ENCODE measurements around the gene SPOUT1.
A peak's percentile ranks its signal among the peaks of the same experiment; 100 is the strongest.

Gene SPOUT1

DNA sequence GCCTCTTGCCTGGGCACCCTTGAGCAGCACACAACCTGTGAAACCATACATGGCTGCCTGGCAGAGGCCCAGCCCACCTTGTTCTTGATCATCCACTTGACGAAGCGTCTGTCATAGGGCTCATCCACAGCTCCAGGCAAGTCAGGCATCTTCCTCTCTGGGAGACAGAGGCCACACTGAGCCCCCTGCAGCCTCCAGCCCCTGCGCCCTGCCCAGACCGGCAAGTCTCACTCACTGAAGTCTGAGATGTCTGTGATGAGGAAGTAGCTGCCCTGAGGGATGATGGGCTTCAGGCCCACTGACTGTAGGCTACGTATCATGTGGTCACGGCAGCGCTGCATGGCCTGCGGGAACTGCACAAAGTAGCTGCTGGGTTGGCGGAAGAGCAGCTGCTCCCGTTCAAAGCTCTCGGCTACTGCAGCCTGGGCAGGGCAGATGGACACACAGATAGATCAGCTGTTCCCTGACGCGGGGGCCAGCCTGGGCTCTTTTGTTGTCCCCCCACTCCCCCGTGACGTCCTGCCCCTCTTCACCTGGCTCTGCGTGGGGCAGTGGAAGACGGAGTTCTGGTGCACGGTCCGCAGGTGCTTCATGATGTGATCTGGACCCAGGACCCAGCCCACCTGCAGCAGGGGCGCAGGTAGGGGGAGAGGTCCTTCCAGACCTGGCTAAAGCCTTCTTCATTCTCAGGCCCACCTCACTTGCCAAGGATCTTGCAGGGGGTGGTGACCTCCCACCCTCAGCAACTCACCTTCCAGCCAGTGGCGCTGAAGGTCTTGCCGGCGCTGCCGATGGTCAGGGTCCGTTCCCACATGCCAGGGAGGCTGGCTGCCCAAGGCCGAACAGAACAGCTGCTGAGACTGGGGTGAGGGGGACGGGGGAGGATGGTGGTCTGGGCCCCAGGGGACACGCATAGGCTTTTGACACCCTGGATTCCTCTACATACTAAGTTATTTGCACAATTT is 5.9 kb upstream of the SPOUT1 start:
- DNase-seq = no peak

DNA sequence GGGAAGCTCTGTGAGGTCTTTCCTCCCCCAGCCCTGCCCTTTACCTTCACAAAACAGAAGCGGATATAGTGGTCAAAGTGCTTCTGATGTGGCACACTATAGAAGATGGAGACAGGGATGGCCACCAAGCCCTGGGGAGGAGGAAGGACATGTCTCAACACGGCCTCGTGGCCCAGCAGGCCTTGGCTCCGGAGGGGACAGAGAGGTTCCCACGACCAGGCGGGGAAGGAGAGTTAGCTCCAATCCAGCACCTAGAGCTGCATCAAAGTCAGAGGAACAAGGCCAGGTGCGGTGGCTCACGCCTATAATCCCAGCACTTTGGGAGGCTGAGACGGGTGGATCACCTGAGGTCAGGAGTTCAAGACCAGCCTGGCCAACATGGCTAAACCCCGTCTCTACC is 4.1 kb upstream of the SPOUT1 start:
- DNase-seq = no peak

DNA sequence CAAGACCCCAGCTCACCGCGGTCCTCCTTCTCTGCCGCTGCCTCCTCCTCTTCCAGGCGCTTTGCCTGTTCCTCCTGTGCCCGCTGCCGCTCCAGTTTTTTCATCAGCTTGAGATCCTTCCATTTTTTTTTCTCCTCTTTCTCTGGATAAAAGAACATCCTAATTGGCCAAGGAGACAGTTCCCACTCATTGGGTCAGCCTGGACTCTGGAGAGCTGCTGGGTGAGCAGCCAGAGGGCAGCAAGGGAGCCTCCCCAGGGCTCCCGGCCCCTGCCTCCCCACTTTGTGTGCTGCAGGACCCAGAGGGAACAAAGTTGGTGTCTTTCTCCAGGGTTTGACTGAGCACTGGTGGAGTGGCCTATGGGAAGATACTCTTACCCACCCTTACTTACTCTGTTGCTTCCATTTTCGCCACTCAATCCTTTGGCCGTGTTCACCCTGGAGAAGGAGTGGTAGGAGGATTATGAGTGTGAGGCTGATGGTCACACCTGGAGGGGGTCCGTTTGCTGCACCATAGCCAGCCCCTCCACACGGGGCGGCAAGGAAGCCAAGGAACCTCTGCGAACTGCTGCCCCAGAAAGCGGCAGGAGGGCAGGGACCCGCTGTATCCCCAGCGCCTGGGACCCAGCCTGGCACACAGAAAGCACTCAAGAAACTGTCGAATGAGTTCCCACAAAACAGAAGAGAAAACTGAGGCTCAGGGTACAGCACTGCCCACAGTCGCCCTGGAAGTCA is 708 bp downstream of the SPOUT1 start:
- peak; percentile 20 for DNase-seq

DNA sequence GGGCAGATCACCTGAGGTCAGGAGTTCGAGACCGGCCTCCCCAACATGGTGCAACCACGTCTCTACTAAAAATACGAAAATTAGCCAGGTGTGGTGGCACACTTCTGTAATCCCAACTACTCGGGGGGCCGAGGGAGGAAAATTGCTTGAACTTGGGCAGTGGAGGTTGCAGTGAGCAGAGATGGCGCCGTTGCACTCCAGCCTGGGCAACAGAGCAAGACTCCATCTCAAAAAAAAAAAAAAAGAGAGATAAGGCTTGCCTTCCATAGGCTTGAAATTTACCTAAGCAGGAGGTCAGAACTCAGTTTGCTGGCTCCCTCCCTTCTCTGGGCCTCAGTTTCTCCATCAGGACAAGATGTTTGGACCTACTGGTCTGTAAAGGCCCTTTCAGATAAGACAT is 1.3 kb downstream of the SPOUT1 start:
- DNase-seq = no peak

DNA sequence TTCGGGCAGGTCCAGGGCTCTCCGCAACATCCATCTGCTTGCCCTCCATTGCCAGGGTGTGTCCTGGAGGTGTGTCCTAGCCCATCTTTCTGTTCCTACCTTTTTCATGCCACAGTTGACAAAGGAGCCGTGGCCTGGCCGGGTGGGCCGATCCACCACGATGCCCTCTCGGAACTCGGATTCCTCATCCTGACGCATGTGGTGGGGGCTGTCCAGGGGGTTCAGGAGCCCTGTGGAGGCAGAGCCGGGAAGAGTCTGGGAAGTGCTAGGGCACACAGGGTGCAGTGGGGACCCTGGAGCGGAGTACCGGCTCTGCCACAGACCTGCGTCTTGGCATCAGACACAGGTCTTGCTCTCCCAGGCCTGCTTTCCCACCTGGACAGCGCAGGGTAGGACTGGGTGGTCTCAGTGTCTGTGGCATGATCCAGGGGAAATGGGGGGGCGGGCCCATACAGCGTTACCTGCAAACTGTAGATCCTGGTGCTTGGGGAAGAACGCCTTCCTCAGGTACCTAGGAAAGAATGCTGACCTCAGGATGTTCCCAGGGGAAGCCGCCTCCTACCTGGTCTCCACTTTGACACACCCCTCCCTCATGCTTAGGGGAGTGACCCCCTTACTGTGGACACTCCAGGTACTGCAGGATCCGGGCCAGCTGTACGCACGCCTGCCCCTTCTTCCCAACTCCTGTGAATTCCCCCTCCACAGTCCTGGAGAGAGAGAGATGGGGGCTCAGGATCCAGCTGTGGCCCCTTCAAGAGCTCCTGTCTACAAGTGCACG is 3.5 kb downstream of the SPOUT1 start:
- DNase-seq = no peak

DNA sequence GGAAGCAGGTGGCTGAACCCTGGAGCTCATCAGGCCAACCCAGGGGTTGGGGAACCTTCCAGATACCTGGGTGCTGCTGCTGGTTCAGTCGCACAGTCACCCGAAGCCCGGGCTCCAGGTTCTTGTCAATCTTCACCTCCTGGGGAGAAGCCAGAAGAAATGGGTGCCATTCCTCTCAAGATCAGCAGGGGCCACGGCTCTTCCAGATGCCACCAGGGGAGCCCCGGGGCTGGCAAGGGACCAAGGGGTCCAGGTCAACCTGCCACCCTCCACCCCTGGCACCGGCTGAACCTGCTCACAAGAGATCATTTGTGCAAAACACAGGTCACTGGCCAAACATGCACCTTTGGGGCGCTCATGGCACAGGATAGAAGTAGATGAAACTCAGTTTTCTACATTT is 4.7 kb downstream of the SPOUT1 start:
- no peak for DNase-seq

DNA sequence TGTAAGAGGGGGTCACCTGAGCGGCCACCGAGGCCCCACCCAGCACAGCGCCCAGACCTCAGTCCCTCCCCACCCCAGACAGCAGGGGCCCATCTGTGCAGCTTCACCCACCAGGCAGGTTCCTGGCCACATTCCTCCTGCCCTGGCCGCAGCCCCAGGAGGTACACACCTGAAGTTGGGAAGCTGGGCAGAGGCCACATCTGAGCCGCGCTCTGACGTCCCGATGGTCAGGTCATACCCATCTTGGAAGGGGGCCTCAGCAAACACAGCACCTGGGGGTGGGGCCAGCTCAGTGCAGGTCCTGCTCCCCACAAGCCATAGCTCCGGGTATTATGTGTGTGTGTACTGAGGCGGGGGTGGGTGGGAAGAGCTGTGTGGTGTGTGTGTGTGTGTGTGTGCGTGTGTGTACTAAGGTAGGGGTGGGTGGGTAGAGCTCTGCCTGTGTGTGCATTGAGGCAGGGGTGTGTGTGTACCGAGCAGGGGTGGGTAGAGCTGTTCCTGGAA is 5.6 kb downstream of the SPOUT1 start:
- no peak for DNase-seq

DNA sequence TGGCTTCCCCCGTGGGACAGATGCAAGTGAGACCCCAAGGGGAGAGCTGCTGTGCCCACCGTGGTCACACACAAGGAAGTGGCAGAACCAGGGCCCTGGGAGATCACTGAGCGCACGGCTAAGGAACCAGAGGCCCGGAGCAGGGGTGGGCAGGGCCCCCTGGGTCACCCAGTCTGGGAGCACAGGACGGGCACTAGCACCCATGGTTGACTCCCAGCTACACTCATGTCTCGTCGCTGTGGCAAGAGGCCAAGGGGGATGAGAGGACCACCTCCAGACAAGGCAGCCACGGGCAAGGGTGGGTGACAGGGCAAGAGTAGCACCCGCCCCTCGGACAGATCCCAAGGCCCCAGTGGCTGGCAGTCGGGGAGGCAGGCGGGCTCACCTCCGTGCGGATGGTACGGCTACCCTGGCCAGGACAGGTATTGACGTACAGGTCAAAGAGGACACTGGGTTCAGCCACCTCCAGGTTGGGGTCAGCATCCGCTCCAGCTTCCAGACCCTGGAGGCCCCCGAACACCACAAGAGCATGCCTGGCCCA is 6.2 kb downstream of the SPOUT1 start:
- no peak for DNase-seq

DNA sequence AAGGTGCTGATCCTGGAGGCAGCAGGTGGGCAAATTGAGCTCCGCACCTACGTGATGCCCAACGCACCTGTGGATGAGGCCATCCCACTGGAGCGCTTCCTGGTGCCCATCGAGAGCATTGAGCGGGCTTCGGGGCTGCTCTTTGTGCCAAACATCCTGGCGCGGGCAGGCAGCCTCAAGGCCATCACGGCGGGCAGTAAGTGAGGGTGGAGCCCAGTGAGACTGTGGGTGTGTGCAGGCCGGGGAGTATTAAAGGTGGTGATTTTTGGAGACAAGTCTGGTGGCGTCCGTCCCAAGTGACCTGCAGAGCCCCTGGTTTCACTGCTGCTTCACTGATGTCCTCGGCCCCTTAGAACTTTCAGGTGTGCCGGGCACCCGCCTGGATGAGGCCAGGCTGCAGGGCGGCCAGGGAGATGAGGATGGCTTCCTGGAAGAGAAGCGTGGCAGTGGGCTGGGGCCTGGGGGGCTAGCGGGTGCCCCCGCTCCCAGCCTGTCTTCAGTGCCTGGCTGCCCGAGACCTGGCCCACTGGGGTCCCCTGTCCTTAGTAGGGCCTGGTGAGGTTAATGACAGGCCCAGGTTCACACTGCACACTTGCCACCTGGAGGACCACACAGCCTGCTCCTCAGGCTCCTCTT is 7.1 kb downstream of the SPOUT1 start:
- DNase-seq = no peak

DNA sequence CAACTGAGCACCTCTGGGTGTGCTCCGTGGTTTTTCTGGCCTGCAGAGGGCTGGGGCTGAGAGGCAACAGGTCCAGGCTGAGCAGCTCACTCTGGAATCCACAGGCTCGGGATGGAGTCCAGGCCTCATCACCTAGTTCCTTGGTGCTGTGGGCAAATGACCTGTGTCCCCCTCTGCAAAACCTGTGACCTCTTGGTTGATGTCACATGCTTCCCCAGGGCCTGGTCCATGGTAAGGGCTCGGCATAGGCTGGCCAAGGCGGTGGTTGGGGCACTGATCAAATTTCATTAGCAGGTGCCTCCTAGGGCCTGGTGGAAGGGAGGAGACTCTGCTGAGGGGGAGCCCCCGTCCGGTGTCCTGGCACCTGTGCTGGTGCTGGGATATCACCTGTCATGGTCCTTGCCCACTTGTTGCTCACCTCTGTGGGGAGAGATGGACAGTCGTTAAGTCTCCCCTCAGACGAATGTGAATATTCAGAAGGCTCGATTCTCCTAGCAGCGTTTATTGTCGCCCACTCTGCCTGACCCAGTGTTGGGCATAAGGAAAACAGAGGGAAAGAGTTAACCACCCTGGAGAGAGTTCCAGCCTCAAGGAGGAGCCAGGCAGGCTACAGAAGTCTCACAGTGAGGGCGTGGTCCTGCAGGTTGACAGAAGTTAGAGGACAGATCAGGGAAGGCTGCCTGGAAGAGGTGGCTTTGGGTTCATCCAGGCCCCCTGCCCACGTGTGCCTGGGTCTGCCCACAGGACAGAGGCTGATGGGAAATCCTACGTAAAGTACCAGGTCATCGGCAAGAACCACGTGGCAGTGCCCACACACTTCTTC is 7.8 kb downstream of the SPOUT1 start:
- DNase-seq = no peak

DNA sequence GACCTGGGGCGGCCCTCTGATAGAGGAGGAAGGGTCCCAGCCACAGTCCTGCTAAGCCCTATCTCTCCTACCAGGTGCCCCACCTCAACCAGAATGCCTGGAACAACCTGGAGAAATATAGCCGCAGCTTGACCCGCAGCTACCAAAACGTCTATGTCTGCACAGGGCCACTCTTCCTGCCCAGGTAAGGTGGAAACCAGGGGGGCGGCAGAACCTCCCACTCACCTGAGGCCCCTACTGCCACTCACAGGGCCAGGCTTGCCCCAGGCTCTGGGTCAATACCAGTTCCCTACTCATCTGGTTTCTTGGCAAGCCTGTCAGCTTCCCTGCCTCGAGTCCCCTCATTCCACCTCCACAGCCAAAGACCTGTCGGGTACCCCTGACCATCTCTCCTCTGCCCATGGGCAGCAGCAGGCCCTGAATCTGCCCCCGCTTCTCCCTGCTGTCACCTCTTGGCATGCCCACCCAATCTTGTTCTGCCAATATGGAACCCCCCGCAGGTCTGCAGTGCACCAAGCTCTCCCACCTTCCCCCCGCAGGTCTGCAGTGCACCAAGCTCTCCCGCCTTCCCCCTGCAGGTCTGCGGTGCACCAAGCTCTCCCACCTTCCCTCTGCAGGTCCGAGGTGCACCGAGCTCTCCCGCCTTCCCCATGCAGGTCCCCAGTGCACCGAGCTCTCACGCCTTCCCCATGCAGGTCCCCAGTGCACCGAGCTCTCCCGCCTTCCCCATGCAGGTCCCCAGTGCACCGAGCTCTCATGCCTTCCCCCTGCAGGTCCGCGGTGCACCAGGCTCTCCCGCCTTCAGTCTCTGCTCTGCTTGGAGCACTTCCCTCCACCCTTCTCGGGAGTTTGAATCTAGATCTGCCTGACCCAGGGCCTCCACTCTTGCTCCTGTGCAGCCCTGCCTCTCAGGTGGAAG is 8.7 kb downstream of the SPOUT1 start:
- DNase-seq = no peak

DNA sequence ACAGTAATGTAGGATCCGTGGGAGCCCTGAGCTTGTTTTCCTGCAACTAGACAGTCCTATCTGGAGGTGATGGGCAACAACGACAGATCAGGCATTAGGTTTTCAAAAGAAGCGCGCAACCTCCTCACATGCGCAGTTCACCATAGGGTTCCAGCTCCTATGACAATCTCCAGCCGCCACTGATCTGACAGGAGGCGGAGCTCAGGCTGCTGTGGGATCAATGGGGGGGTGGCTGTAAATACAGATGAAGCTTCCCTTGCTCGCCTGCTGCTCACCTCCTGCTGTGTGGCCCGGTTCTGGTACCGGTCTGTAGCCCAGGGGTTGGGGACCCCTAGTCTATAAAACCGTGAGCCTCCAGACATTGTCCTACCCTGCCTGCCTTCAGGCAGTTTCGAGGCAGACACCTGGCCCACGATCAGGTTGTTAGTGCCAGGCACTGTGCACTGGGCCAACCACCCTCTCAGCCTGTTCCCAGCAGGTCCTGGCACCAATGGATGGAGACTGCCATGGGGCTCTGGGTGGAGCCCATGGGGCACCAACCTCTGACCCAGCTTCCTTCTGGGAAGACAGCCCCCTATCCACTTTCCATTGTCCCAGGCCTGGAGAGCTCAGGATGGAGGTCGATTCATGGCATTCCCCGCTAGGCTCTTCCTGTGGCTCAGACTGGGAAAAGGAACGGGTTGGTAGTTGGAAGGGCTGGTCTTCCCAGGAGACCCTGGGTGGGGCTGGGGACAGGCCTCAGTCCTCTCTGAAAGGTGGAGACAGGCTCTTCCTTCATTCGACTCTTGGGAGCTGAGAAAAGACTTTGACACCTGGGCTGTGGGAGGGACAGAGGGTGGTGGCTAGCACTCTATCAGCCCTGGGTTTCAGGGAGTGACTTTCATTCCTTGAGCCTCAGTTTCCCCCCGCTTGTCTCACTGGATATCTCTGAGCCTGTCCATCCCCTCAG is 9.6 kb downstream of the SPOUT1 start:
- peak; percentile 37 for DNase-seq

DNA sequence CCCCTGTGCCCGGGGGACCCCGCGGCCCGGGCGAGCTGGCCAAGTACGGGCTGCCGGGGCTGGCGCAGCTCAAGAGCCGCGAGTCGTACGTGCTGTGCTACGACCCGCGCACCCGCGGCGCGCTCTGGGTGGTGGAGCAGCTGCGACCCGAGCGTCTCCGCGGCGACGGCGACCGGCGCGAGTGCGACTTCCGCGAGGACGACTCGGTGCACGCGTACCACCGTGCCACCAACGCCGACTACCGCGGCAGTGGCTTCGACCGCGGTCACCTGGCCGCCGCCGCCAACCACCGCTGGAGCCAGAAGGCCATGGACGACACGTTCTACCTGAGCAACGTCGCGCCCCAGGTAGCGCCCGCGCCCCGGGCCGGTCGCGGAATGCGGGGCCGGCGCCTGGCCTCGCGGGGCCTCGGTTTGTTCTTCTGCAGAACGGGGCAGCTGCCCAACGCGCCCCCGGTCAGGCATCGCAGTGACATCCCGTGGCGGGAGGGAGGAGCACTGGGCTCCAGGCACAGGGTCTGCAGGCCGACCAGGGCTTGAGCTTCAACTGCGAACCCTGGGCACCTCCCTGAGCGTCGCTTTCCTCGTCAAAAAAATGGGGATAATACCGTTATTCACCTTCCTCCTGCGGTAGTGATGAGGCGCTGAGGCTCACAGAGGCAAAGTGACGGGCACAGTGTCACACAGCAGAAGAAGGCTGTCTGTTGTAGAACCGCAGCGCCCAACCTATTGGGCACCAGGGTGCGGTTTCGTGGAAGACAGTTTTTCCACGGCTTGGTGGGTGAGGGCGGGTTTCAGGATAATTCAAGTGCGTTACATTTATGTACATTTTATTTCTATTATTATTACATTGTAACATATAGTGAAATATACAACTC is 10.5 kb downstream of the SPOUT1 start:
- peak; percentile 50 for DNase-seq

DNA sequence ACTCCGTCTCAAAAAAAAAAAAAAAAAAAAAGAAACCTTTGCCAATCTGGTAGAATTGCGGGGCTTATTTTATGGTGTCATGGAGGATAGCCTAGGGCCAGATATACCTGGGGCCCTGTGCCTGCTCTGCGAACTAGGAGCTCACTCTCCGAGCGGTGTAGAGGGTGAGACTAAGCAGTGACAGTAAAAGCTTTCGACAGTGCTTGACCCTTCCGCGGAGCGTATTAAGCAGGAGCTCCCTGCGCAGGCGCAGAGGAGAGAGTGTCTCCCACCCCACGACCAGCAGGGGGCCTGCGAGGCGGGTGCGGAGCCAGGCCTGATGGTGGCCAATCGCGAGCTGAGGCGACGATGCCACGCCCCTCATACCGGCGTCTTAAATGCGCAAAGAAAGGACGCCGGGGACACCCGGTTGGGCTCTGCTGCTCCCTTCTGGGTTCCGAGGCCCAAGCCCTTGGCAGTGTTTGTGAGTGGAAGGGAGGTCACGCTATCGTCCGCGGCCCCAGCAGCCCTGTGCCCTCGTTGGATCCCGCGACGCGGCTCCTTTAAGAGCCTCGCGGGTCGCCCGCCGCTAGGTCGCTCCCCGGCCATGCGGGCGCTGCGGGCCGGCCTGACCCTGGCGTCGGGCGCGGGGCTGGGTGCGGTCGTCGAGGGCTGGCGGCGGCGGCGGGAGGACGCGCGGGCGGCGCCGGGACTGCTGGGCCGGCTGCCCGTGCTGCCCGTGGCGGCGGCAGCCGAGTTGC is 11.3 kb downstream of the SPOUT1 start, which contains the start of gene ENDOG:
Gene ENDOG, plus strand, starts transcription at position 402 of the 740 bp plus-strand sequence. Its CDS starts 185 bp downstream, at position 587.
- DNase-seq = peak; percentile 98

DNA sequence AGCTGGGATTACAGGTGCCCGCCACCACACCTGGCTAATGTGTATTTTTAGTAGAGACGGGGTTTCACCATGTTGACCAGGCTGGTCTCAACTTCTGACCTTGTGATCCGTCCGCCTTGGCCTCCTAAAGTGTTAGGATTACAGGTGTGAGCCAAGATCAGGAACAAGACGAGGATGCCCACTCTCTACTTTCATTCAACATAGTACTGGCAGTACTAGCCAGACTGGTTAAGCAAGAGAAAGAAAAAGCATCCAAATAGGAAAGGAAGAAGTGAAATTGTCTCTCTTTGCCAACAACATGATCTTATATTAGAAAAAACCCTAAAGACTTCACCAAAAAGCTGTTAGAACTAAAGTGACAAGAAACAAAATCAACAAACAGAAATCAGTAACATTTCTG is 18.7 kb downstream of the SPOUT1 start:
- no peak for DNase-seq

DNA sequence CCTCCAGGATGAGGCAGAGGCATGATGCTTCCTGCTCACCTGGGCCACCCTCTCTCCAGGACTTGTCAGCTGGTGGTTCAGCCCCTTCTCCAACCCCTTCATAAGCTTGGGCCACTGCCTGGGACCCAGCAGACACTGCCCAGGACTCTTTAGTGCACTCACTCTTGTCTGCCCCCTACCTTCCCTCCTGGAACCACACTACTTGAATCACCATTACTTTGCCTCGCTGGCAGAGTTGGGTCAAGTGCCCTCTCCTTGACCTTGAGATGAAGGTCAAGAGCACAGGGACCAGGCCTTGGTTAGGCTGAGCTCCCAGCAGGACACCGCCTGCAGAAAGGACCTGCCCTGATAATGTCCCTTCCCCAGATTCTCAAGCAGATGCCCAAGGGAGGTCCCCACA is 19.8 kb downstream of the SPOUT1 start:
- no peak for DNase-seq

DNA sequence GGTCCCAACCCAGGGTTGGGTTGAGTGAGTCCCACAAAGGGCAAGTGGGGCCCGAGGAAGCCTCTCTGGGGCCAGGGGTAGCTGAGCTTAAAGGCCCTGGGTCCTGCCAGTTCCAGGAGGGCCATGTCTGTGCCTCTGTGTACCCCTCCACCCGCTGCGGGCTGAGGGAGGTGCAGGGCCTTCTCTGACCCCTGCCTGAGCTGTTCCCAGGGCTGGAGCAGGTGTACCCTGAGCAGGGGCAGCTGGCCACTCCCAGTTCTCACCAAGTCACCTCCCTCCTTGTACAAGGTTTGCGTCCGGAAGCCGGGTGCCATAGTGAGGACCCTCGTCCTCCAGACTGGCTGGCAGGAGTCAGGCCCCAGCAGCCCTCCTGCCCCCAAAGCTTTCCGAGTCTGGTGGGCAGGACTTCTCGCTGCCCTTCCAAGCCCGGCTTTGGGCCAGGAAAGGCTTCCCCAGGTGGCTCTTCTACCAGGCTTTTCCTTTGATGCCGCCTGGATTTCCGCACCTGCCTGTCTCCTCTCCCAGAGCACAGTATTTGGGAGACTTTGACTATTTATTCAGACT is 20.5 kb downstream of the SPOUT1 start:
- no peak for DNase-seq
